ENCODE results near the gene JPH3.

DNA sequence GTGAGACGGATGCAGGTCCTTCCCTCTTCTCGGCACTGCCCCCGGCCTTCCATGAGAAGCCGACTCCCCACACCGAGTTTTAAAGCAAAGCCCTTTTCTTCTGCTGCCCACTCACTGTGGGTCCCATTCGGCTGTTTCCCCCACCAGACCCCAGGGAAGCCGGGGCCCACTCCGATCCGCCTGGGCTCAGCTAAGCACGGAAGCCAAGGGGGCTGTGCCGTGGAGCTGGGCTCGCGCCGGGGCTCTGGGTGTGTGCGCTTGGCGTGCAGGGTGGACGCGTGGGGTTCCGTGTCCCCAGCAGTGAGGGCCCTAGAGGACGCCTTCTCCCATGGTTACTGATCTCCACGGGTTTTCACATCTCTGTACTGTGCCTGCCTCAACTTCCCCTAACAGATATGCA lies 94.9 kb downstream of the JPH3 start:
- TF ChIP-seq, protein P1, sequence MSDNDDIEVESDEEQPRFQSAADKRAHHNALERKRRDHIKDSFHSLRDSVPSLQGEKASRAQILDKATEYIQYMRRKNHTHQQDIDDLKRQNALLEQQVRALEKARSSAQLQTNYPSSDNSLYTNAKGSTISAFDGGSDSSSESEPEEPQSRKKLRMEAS (CRISPR knock-in tag; IDR thresholded peaks at IDR 0.05) = no peak
- TF ChIP-seq, protein P2, sequence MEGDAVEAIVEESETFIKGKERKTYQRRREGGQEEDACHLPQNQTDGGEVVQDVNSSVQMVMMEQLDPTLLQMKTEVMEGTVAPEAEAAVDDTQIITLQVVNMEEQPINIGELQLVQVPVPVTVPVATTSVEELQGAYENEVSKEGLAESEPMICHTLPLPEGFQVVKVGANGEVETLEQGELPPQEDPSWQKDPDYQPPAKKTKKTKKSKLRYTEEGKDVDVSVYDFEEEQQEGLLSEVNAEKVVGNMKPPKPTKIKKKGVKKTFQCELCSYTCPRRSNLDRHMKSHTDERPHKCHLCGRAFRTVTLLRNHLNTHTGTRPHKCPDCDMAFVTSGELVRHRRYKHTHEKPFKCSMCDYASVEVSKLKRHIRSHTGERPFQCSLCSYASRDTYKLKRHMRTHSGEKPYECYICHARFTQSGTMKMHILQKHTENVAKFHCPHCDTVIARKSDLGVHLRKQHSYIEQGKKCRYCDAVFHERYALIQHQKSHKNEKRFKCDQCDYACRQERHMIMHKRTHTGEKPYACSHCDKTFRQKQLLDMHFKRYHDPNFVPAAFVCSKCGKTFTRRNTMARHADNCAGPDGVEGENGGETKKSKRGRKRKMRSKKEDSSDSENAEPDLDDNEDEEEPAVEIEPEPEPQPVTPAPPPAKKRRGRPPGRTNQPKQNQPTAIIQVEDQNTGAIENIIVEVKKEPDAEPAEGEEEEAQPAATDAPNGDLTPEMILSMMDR (IDR thresholded peaks at IDR 0.05) = no peak
- TF ChIP-seq GABPB1 (CRISPR knock-in tag; IDR thresholded peaks at IDR 0.05) = no peak
- TF ChIP-seq ZNF121 (CRISPR knock-in tag; IDR thresholded peaks at IDR 0.05) = no peak
- TF ChIP-seq, protein P3, sequence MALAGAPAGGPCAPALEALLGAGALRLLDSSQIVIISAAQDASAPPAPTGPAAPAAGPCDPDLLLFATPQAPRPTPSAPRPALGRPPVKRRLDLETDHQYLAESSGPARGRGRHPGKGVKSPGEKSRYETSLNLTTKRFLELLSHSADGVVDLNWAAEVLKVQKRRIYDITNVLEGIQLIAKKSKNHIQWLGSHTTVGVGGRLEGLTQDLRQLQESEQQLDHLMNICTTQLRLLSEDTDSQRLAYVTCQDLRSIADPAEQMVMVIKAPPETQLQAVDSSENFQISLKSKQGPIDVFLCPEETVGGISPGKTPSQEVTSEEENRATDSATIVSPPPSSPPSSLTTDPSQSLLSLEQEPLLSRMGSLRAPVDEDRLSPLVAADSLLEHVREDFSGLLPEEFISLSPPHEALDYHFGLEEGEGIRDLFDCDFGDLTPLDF (CRISPR knock-in tag; IDR thresholded peaks at IDR 0.05) = no peak
- TF ChIP-seq, protein P4, sequence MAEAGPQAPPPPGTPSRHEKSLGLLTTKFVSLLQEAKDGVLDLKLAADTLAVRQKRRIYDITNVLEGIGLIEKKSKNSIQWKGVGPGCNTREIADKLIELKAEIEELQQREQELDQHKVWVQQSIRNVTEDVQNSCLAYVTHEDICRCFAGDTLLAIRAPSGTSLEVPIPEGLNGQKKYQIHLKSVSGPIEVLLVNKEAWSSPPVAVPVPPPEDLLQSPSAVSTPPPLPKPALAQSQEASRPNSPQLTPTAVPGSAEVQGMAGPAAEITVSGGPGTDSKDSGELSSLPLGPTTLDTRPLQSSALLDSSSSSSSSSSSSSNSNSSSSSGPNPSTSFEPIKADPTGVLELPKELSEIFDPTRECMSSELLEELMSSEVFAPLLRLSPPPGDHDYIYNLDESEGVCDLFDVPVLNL (CRISPR knock-in tag; IDR thresholded peaks at IDR 0.05; ENCODE audit: borderline replicate concordance, low read depth) = no peak
- TF ChIP-seq TCF7 (CRISPR knock-in tag; IDR thresholded peaks at IDR 0.05; ENCODE audit: low read depth) = no peak
- TF ChIP-seq, protein P5, sequence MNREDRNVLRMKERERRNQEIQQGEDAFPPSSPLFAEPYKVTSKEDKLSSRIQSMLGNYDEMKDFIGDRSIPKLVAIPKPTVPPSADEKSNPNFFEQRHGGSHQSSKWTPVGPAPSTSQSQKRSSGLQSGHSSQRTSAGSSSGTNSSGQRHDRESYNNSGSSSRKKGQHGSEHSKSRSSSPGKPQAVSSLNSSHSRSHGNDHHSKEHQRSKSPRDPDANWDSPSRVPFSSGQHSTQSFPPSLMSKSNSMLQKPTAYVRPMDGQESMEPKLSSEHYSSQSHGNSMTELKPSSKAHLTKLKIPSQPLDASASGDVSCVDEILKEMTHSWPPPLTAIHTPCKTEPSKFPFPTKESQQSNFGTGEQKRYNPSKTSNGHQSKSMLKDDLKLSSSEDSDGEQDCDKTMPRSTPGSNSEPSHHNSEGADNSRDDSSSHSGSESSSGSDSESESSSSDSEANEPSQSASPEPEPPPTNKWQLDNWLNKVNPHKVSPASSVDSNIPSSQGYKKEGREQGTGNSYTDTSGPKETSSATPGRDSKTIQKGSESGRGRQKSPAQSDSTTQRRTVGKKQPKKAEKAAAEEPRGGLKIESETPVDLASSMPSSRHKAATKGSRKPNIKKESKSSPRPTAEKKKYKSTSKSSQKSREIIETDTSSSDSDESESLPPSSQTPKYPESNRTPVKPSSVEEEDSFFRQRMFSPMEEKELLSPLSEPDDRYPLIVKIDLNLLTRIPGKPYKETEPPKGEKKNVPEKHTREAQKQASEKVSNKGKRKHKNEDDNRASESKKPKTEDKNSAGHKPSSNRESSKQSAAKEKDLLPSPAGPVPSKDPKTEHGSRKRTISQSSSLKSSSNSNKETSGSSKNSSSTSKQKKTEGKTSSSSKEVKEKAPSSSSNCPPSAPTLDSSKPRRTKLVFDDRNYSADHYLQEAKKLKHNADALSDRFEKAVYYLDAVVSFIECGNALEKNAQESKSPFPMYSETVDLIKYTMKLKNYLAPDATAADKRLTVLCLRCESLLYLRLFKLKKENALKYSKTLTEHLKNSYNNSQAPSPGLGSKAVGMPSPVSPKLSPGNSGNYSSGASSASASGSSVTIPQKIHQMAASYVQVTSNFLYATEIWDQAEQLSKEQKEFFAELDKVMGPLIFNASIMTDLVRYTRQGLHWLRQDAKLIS (CRISPR knock-in tag; IDR thresholded peaks at IDR 0.05; ENCODE audit: borderline replicate concordance) = no peak
- no peak for TF ChIP-seq TEAD4 (CRISPR knock-in tag; IDR thresholded peaks at IDR 0.05)
- no peak for TF ChIP-seq SP1 (CRISPR knock-in tag; conservative IDR thresholded peaks at IDR 0.05)
- TF ChIP-seq, protein P6, sequence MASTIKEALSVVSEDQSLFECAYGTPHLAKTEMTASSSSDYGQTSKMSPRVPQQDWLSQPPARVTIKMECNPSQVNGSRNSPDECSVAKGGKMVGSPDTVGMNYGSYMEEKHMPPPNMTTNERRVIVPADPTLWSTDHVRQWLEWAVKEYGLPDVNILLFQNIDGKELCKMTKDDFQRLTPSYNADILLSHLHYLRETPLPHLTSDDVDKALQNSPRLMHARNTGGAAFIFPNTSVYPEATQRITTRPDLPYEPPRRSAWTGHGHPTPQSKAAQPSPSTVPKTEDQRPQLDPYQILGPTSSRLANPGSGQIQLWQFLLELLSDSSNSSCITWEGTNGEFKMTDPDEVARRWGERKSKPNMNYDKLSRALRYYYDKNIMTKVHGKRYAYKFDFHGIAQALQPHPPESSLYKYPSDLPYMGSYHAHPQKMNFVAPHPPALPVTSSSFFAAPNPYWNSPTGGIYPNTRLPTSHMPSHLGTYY (CRISPR knock-in tag; IDR thresholded peaks at IDR 0.05) = no peak
- no peak for TF ChIP-seq ATF1 (CRISPR knock-in tag; IDR thresholded peaks at IDR 0.05)
